GM23338 (cell line): ENCODE results near the gene WDSUB1.

Experiments used
- CTCF ChIP-seq, 2 experiments: fragments of 200-600 bp in 1 of 2; sonication (generic) in 1 of 2; conservative IDR thresholded peaks; 2 replicates each; pipeline versions ENCODE4 v1.5.1 to v1.6.1; 2016 to 2017; ENCODE audit warnings: antibody characterized with exemption in 2 of 2, low read depth in 2 of 2, mild to moderate bottlenecking in 2 of 2, moderate library complexity in 1 of 2
- NANOG ChIP-seq: IDR thresholded peaks from 2 replicates; pipeline ENCODE4 v1.6.1; 2016; ENCODE audit warnings: antibody characterized with exemption, borderline replicate concordance

- TF ChIP-seq NANOG, result no peak
- TF ChIP-seq CTCF (conservative IDR thresholded peaks at IDR 0.05; ENCODE audit: low read depth in 2 of 2), result no peak
Observed at GRCh38 chr2:159230145-159230877, 56.2 kb downstream of the WDSUB1 start.
